GM12878 (cell line): ENCODE data around the gene NTM. TPM values are rescaled to one million over a fixed set of nuclear protein-coding genes. Genes with fewer than 3 reads are reported as not detected.

Experiments used
- ATAC-seq: fragments of 200-7000 bp; cut with Tn5 transposase; 3 replicates; pipeline ENCODE4 v1.9.1; 2020; ENCODE audit warnings: mild to moderate bottlenecking, moderate library complexity
- BruUV-seq: library from RNA; stranded (reverse); fragments of 400-500 nt; replicated peaks from 2 replicates; lab custom pipeline; 2021; lab: Mats Ljungman, UMichigan
- CTCF ChIA-PET: fragments of 300-600 bp; sonication (Branson Sonifier 250); formaldehyde crosslinking; extraction: SDS; loops from one replicate; lab custom pipeline; 2021; ENCODE audit warnings: inconsistent platforms; lab: Yijun Ruan, JAX
- POLR2A ChIA-PET: fragments of 350-600 bp; formaldehyde crosslinking; extraction: SDS; loops from one replicate; lab custom pipeline; 2021; ENCODE audit warnings: inconsistent platforms; lab: Charles Lee
- RAD21 ChIA-PET: fragments of 300-600 bp; sonication (Branson Sonifier 250); formaldehyde crosslinking; loops from one replicate; lab custom pipeline; 2023; ENCODE audit warnings: antibody characterized with exemption; ENCODE audit not compliant: unreplicated experiment; lab: Charles Lee
- SMC1A ChIA-PET: fragments of 300-600 bp; sonication (Branson Sonifier 250); formaldehyde crosslinking; loops from one replicate; lab custom pipeline; 2023; ENCODE audit not compliant: unreplicated experiment, uncharacterized antibody; lab: Charles Lee
- DNase-seq: peaks from one replicate; pipeline ENCODE4 v3.0.0-alpha.2; 2011; ENCODE audit warnings: low read depth, low spot score
- FAIRE-seq: peaks from 3 replicates; lab custom pipeline; 2011; peaks lifted over from hg19 to GRCh38; lab: Jason Lieb, UNC
- H2AFZ ChIP-seq: 2 replicates; pipeline ENCODE4 v1.6.0; 2011; ENCODE audit warnings: low read depth, low read length, control low read depth; ENCODE audit not compliant: control insufficient read depth
- H3K27ac ChIP-seq: 2 replicates; pipeline ENCODE4 v1.5.1; 2011; ENCODE audit warnings: control low read depth; ENCODE audit not compliant: control insufficient read depth, insufficient read depth
- H3K27me3 ChIP-seq, 2 experiments: replicated peaks in 1 of 2; 2 replicates each; pipeline versions ENCODE4 v1.6.0 to v1.6.1; 2011; ENCODE audit warnings: low read length in 1 of 2; ENCODE audit not compliant: control insufficient read depth in 2 of 2, insufficient read depth in 2 of 2
- H3K36me3 ChIP-seq, 2 experiments: 2 replicates each; pipeline ENCODE4 v1.5.1; 2011; ENCODE audit warnings: low read length in 1 of 2; ENCODE audit not compliant: control insufficient read depth in 2 of 2, insufficient read depth in 2 of 2
- H3K4me1 ChIP-seq: 2 replicates; pipeline ENCODE4 v1.6.1; 2011; ENCODE audit warnings: mild to moderate bottlenecking, low read length, moderate library complexity, mixed read lengths; ENCODE audit not compliant: control insufficient read depth, insufficient read depth
- H3K4me2 ChIP-seq: 2 replicates; pipeline ENCODE4 v1.6.0; 2011; ENCODE audit warnings: control low read depth; ENCODE audit not compliant: control insufficient read depth, insufficient read depth
- H3K4me3 ChIP-seq: fragments of 200-600 bp; sonication (generic); 2 replicates; pipeline ENCODE4 v1.5.1; 2016
- H3K79me2 ChIP-seq: 2 replicates; pipeline ENCODE4 v1.6.0; 2011; ENCODE audit warnings: low read length; ENCODE audit not compliant: control insufficient read depth, insufficient read depth
- H3K9ac ChIP-seq: 2 replicates; pipeline ENCODE4 v1.8.0; 2011; ENCODE audit warnings: low read length, control low read depth, mixed read lengths; ENCODE audit not compliant: control insufficient read depth, insufficient read depth
- H3K9me3 ChIP-seq: replicated peaks from 3 replicates; pipeline ENCODE4 v1.5.1; 2011; ENCODE audit warnings: mild to moderate bottlenecking, low read length; ENCODE audit not compliant: control insufficient read depth, insufficient read depth
- H4K20me1 ChIP-seq: 2 replicates; pipeline ENCODE4 v1.6.0; 2011; ENCODE audit not compliant: control insufficient read depth, insufficient read depth
- CREB1 ChIP-seq: IDR thresholded peaks from 2 replicates; pipeline ENCODE4 v1.6.1; 2012; ENCODE audit warnings: low read depth, mild to moderate bottlenecking, inconsistent platforms
- NFYB ChIP-seq: IDR thresholded peaks from 2 replicates; pipeline ENCODE4 v1.6.1; 2011; ENCODE audit warnings: low read depth, mild to moderate bottlenecking, low read length, improper control_type of control experiment, moderate library complexity; ENCODE audit not compliant: insufficient read depth
- PML ChIP-seq: IDR thresholded peaks from 2 replicates; pipeline ENCODE4 v1.6.1; 2012; ENCODE audit warnings: low read length, inconsistent platforms
- POU2F2 ChIP-seq: IDR thresholded peaks from 3 replicates; pipeline ENCODE4 v1.6.1; 2011; ENCODE audit warnings: low read depth, mild to moderate bottlenecking, low read length, borderline replicate concordance
- SP1 ChIP-seq: IDR thresholded peaks from one replicate; pipeline ENCODE4 v1.6.1; 2011; ENCODE audit warnings: low read depth, low read length
- SREBF1 ChIP-seq: IDR thresholded peaks from 2 replicates; pipeline ENCODE4 v1.6.1; 2012; ENCODE audit warnings: mild to moderate bottlenecking, low read length
- ZNF274 ChIP-seq: IDR thresholded peaks from one replicate; pipeline ENCODE4 v1.8.0; 2011; ENCODE audit not compliant: insufficient read length, insufficient read depth
- WGBS: methylation state at CpG from one replicate; pipeline ENCODE4 v1.1.6; 2016; ENCODE audit warnings: low lambda C conversion rate; ENCODE audit not compliant: insufficient replicate concordance, insufficient coverage; ENCODE audit errors: missing lambda C conversion rate; 5-methylcytosine and 5-hydroxymethylcytosine counted together
- in situ Hi-C: fragments of 300-500 bp; cut with MboI; formaldehyde crosslinking; loops from 9 replicates; pipeline ENCODE4 v1.14.3; 2018; ENCODE audit warnings: mixed read lengths
- intact Hi-C: fragments of 100-400 bp; cut with micrococcal nuclease; formaldehyde crosslinking; loops from one replicate; pipeline ENCODE4 v1.14.2; 2022; ENCODE audit not compliant: unreplicated experiment
- polyA plus RNA-seq, 11 experiments: library from polyadenylated mRNA; depleted of rRNA in 4 of 11; unstranded in 6 of 11; stranded (reverse) in 5 of 11; fragments of >200 nt; fragmentation: Nextera tagmentation in 4 of 11; fragmentation: Illumina TruSeq in 1 of 11; extraction: Ambion mirVana in 4 of 11; extraction: Trizol in 1 of 11; gene quantifications; 1 replicate in 1 of 11; 2 replicates in 10 of 11; pipeline versions ENCODE4 v1.2.1 to v1.2.3, GENCODE V29; 2011 to 2016; ENCODE audit warnings: inconsistent platforms in 2 of 11, missing spikeins in 2 of 11, low read depth in 1 of 11
- total RNA-seq, 4 experiments: library from RNA; depleted of rRNA in 3 of 4; stranded (reverse); fragments of >200 nt in 3 of 4; fragmentation: Illumina TruSeq in 1 of 4; extraction: Trizol in 1 of 4; gene quantifications; 2 replicates each; pipeline versions ENCODE4 v1.2.1 to v1.2.3, GENCODE V29; 2013 to 2021
- TF ChIP-seq, protein P1 (sequence below): IDR thresholded peaks from 2 replicates; pipeline ENCODE4 v1.6.1; 2012; ENCODE audit warnings: mild to moderate bottlenecking, low read depth, low read length
- TF ChIP-seq, protein P2 (sequence below): IDR thresholded peaks from 2 replicates; pipeline ENCODE4 v1.6.1; 2011; ENCODE audit warnings: mild to moderate bottlenecking, low read depth, low read length, moderate library complexity; ENCODE audit not compliant: insufficient replicate concordance

NTM gene
- total and polyA plus RNA-seq, 10 of the 15 experiments (the other 5 are each of a cell fraction or from before 2014, with no cell fraction given), result not detected

DNA sequence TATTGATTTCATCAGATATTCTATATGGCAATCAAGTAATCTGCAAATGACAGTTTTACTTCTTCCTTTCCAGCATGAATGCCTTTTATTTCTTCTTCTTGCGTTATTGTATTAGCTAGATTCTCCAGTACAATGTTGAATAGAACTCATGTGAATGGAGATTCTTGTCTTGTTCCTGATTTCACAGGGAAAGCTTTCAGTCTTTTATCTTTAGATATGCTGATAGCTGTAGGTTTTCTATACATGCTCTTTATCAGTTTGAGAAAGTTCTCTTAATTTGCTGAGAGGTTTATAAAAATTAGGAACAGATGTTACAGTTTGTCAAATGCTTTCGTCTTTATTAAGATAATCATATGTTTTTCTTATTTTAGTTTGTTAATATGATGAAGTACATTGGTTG lies 347.2 kb downstream of the NTM start:
- Histone ChIP-seq H3K27ac (no peak overlapping the region), H3K9me3 (no peaks in the 10 kb centered on the region), H3K9ac (no peak overlapping the region), H3K27me3 (no peaks in the 10 kb centered on the region), H3K4me1 (no peaks in the 10 kb centered on the region), H3K36me3 (no peaks in the 10 kb centered on the region), H2AFZ (no peak overlapping the region), H4K20me1 (no peaks in the 10 kb centered on the region), H3K79me2 (no peaks in the 10 kb centered on the region), H3K4me2 (no peak overlapping the region), H3K4me3 (no peak overlapping the region)
- ChIA-PET CTCF (interaction anchor here (2.0 kb wide), 1 partner anchor 23 kb away, joined by 7 read pairs; no protein-coding TSS in a partner anchor), POLR2A (no interaction called here), RAD21 (no interaction called here), SMC1A (no interaction called here)
- intact Hi-C loops, result no loop called here
- TF ChIP-seq CREB1 (no peak), SP1 (no peak), NFYB (no peak), SREBF1 (no peak), POU2F2 (no peak), ZNF274 (no peak), PML (no peak)
- TF ChIP-seq, protein P1, sequence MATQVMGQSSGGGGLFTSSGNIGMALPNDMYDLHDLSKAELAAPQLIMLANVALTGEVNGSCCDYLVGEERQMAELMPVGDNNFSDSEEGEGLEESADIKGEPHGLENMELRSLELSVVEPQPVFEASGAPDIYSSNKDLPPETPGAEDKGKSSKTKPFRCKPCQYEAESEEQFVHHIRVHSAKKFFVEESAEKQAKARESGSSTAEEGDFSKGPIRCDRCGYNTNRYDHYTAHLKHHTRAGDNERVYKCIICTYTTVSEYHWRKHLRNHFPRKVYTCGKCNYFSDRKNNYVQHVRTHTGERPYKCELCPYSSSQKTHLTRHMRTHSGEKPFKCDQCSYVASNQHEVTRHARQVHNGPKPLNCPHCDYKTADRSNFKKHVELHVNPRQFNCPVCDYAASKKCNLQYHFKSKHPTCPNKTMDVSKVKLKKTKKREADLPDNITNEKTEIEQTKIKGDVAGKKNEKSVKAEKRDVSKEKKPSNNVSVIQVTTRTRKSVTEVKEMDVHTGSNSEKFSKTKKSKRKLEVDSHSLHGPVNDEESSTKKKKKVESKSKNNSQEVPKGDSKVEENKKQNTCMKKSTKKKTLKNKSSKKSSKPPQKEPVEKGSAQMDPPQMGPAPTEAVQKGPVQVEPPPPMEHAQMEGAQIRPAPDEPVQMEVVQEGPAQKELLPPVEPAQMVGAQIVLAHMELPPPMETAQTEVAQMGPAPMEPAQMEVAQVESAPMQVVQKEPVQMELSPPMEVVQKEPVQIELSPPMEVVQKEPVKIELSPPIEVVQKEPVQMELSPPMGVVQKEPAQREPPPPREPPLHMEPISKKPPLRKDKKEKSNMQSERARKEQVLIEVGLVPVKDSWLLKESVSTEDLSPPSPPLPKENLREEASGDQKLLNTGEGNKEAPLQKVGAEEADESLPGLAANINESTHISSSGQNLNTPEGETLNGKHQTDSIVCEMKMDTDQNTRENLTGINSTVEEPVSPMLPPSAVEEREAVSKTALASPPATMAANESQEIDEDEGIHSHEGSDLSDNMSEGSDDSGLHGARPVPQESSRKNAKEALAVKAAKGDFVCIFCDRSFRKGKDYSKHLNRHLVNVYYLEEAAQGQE, result no peak
- TF ChIP-seq, protein P2, sequence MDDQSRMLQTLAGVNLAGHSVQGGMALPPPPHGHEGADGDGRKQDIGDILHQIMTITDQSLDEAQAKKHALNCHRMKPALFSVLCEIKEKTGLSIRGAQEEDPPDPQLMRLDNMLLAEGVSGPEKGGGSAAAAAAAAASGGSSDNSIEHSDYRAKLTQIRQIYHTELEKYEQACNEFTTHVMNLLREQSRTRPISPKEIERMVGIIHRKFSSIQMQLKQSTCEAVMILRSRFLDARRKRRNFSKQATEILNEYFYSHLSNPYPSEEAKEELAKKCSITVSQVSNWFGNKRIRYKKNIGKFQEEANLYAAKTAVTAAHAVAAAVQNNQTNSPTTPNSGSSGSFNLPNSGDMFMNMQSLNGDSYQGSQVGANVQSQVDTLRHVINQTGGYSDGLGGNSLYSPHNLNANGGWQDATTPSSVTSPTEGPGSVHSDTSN, result no peak
- in situ Hi-C loops, result no loop called here
- ATAC-seq (no peak), FAIRE-seq (no peak), DNase-seq (no peak)
- 33% methylated on average over 2 of the region's 2 CpGs for WGBS
- BruUV-seq, result no TSS peak
